ENCODE measurements around the gene DDX46. TPM values are rescaled to one million over a fixed set of nuclear protein-coding genes. Genes with fewer than 3 reads are reported as not detected.
A peak's percentile ranks its signal among the peaks of the same experiment; 100 is the strongest.

Gene DDX46, protein sequence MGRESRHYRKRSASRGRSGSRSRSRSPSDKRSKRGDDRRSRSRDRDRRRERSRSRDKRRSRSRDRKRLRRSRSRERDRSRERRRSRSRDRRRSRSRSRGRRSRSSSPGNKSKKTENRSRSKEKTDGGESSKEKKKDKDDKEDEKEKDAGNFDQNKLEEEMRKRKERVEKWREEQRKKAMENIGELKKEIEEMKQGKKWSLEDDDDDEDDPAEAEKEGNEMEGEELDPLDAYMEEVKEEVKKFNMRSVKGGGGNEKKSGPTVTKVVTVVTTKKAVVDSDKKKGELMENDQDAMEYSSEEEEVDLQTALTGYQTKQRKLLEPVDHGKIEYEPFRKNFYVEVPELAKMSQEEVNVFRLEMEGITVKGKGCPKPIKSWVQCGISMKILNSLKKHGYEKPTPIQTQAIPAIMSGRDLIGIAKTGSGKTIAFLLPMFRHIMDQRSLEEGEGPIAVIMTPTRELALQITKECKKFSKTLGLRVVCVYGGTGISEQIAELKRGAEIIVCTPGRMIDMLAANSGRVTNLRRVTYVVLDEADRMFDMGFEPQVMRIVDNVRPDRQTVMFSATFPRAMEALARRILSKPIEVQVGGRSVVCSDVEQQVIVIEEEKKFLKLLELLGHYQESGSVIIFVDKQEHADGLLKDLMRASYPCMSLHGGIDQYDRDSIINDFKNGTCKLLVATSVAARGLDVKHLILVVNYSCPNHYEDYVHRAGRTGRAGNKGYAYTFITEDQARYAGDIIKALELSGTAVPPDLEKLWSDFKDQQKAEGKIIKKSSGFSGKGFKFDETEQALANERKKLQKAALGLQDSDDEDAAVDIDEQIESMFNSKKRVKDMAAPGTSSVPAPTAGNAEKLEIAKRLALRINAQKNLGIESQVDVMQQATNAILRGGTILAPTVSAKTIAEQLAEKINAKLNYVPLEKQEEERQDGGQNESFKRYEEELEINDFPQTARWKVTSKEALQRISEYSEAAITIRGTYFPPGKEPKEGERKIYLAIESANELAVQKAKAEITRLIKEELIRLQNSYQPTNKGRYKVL
- total RNA-seq, result 15.9 and 18.7 TPM in 2 replicates
- 32.6 and 38.1 TPM in 2 replicates for polyA plus RNA-seq
- polyA plus RNA-seq (2012), result 42.1 and 43.5 TPM in 2 replicates
- polyA minus RNA-seq (ENCODE audit: low replicate concordance), result 5.8 and 7.6 TPM in 2 replicates

GRCh38 chr5:134758504-134759341, at the start of gene DDX46:
Gene DDX46 (plus strand): TSS chr5:134758779. CDS start chr5:134758939, 160 bp downstream.
- Histone ChIP-seq H3K9ac (ENCODE audit: insufficient read depth, low read length) (peak within 1 kb of the TSS; percentile 93), H3K27ac (ENCODE audit: insufficient read depth, low read length) (peak within 1 kb of the TSS; percentile 93), H3K4me3 (replicated peaks in 1 of 4; ENCODE audit: control extremely low read depth in 1 of 4, insufficient read depth in 1 of 4, low read depth in 3 of 4, low read length in 4 of 4) (peak within 1 kb of the TSS; percentile 76 to 98 (median 82)), H3K9me3 (ENCODE audit: control insufficient read depth, insufficient read depth, low read depth, low read length) (no peaks in the 10 kb centered on the region), H3K4me1 (ENCODE audit: control insufficient read depth, extremely low read depth, insufficient read depth, low read length) (peaks cover 4% of the 10 kb centered on the region), H2AFZ (ENCODE audit: low read length) (peak within 1 kb of the TSS; percentile 97), H3K27me3 (ENCODE audit: control insufficient read depth, insufficient read depth, low read length) (no peaks in the 10 kb centered on the region), H3K4me2 (ENCODE audit: extremely low read depth, insufficient read depth, low read length) (peak within 1 kb of the TSS; percentile 96), H3K36me3 (ENCODE audit: control insufficient read depth, insufficient read depth, low read length) (no peaks in the 10 kb centered on the region), H4K20me1 (ENCODE audit: control insufficient read depth, extremely low read depth, insufficient read depth, low read length) (no peaks in the 10 kb centered on the region), H3K79me2 (ENCODE audit: control insufficient read depth, insufficient read depth, low read length) (peaks cover 45% of the 10 kb centered on the region)
- TF ChIP-seq EZH2 (IDR thresholded peaks at IDR 0.05; ENCODE audit: low read length, missing control alignments) (no peak), CTCF (conservative IDR thresholded peaks at IDR 0.05 in 1 of 2, IDR thresholded peaks at IDR 0.05 in 1 of 2; ENCODE audit: low read depth in 1 of 2, low read length in 2 of 2) (peak; percentile 55 to 66)
- peak; percentile 90 to 91 for DNase-seq (ENCODE audit: low read depth in 2 of 2)

DNA sequence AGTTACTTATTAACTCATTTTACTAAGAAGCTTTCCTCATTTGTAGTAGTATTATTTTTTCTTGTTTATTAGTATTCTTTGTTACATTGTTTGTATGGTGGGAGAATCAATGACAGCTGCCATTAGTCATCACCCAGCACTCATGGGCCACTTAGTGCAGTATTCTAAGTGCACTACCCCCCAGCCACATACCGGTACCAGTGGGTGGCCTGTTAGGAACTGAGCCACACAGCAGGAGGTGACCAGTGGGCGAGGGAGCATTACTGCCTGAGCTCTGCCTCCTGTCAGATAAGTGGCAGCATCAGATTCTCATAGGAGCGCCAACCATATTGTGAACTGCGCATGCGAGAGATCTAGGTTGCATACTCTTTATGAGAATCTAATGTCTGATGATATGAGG, 44.5 kb upstream of the DDX46 start:
- Histone ChIP-seq H3K79me2 (ENCODE audit: control insufficient read depth, insufficient read depth, low read length) (no peaks in the 10 kb centered on the region), H3K9ac (ENCODE audit: insufficient read depth, low read length) (no peak overlapping the region), H3K4me2 (ENCODE audit: extremely low read depth, insufficient read depth, low read length) (no peak overlapping the region), H3K4me3 (replicated peaks in 1 of 4; ENCODE audit: control extremely low read depth in 1 of 4, insufficient read depth in 1 of 4, low read depth in 3 of 4, low read length in 4 of 4) (no peak overlapping the region), H3K36me3 (ENCODE audit: control insufficient read depth, insufficient read depth, low read length) (peaks cover 5% of the 10 kb centered on the region), H3K27me3 (ENCODE audit: control insufficient read depth, insufficient read depth, low read length) (no peaks in the 10 kb centered on the region), H3K27ac (ENCODE audit: insufficient read depth, low read length) (no peak overlapping the region), H3K9me3 (ENCODE audit: control insufficient read depth, insufficient read depth, low read depth, low read length) (no peaks in the 10 kb centered on the region), H2AFZ (ENCODE audit: low read length) (no peak overlapping the region), H4K20me1 (ENCODE audit: control insufficient read depth, extremely low read depth, insufficient read depth, low read length) (no peaks in the 10 kb centered on the region), H3K4me1 (ENCODE audit: control insufficient read depth, extremely low read depth, insufficient read depth, low read length) (no peaks in the 10 kb centered on the region)
- no peak for DNase-seq (ENCODE audit: low read depth in 2 of 2)
- TF ChIP-seq EZH2 (IDR thresholded peaks at IDR 0.05; ENCODE audit: low read length, missing control alignments), result no peak
- no peak for TF ChIP-seq CTCF (conservative IDR thresholded peaks at IDR 0.05 in 1 of 2, IDR thresholded peaks at IDR 0.05 in 1 of 2; ENCODE audit: low read depth in 1 of 2, low read length in 2 of 2)
